HepG2 (cell line): ENCODE measurements around the gene RAX. TPM values are rescaled to one million over a fixed set of nuclear protein-coding genes. Genes with fewer than 3 reads are reported as not detected.
A peak's percentile ranks its signal among the peaks of the same experiment; 100 is the strongest.

Experiments used
- ATAC-seq: fragments of 200-7000 bp; cut with Tn5 transposase; 3 replicates; pipeline ENCODE4 v1.9.1; 2020; ENCODE audit warnings: mild to moderate bottlenecking, moderate library complexity
- BruUV-seq: library from RNA; stranded (reverse); fragments of 400-500 nt; replicated peaks from 2 replicates; lab custom pipeline; 2021; lab: Mats Ljungman, UMichigan
- CTCF ChIA-PET: fragments of 300-600 bp; formaldehyde crosslinking; extraction: SDS; loops from one replicate; lab custom pipeline; 2021; ENCODE audit warnings: low total read pairs, inconsistent platforms, low intra/inter-chr PET ratio; lab: Yijun Ruan, JAX
- POLR2A ChIA-PET: fragments of 350-600 bp; sonication (Branson Sonifier 250); formaldehyde crosslinking; loops from one replicate; lab custom pipeline; 2020; ENCODE audit warnings: antibody characterized with exemption, inconsistent platforms; lab: Yijun Ruan, JAX
- DNase-seq: peaks from one replicate; pipeline ENCODE4 v3.0.0-alpha.2; 2015; ENCODE audit warnings: low spot score
- FAIRE-seq: peaks from 3 replicates; lab custom pipeline; 2011; peaks lifted over from hg19 to GRCh38; lab: Jason Lieb, UNC
- H2AFZ ChIP-seq: one replicate; pipeline ENCODE4 v1.6.1; 2011; ENCODE audit warnings: low read length, inconsistent platforms
- H3K27ac ChIP-seq: fragments of 300-600 bp; 3 replicates; pipeline ENCODE4 v1.8.0; 2011; ENCODE audit warnings: mixed run types, mild to moderate bottlenecking, mixed read lengths, low read length, inconsistent platforms; ENCODE audit not compliant: insufficient read depth; ENCODE audit errors: extremely low read length
- H3K27me3 ChIP-seq, 2 experiments: fragments of 200-600 bp in 1 of 2; 2 replicates in 1 of 2; 3 replicates in 1 of 2; pipeline versions ENCODE4 v1.6.0 to v1.8.0; 2011; ENCODE audit warnings: low read length in 2 of 2, mild to moderate bottlenecking in 2 of 2, moderate library complexity in 2 of 2, inconsistent platforms in 1 of 2; ENCODE audit not compliant: insufficient read depth in 2 of 2, control insufficient read depth in 1 of 2
- H3K36me3 ChIP-seq, 2 experiments: fragments of 200-600 bp in 1 of 2; replicated peaks in 1 of 2; 2 replicates in 1 of 2; 3 replicates in 1 of 2; pipeline versions ENCODE4 v1.5.1 to v1.8.0; 2011; ENCODE audit warnings: low read length in 2 of 2, inconsistent platforms in 1 of 2; ENCODE audit not compliant: insufficient read depth in 2 of 2, control insufficient read depth in 1 of 2
- H3K4me1 ChIP-seq: 2 replicates; pipeline ENCODE4 v1.5.1; 2012; ENCODE audit warnings: low read length, inconsistent platforms; ENCODE audit not compliant: insufficient read depth
- H3K4me2 ChIP-seq: 2 replicates; pipeline ENCODE4 v1.6.0; 2011; ENCODE audit warnings: low read depth, low read length, inconsistent platforms
- H3K4me3 ChIP-seq, 3 experiments: fragments of 200-600 bp in 1 of 3; sonication (generic), shearing (Covaris generic) in 1 of 3; replicated peaks in 1 of 3; 2 replicates each; pipeline ENCODE4 v1.5.1; 2011 to 2016; ENCODE audit warnings: low read length in 3 of 3, inconsistent platforms in 2 of 3, low read depth in 2 of 3, mild to moderate bottlenecking in 2 of 3, control low read depth in 1 of 3, mixed read lengths in 1 of 3; ENCODE audit not compliant: insufficient read depth in 1 of 3
- H3K79me2 ChIP-seq: one replicate; pipeline ENCODE4 v1.6.1; 2011; ENCODE audit warnings: low read length, inconsistent platforms; ENCODE audit not compliant: insufficient read depth
- H3K9ac ChIP-seq: 2 replicates; pipeline ENCODE4 v1.6.0; 2011; ENCODE audit warnings: mild to moderate bottlenecking, low read depth, low read length, inconsistent platforms; ENCODE audit not compliant: insufficient read depth
- H3K9me3 ChIP-seq: 2 replicates; pipeline ENCODE4 v1.5.1; 2012; ENCODE audit warnings: mild to moderate bottlenecking, low read length
- H4K20me1 ChIP-seq: 2 replicates; pipeline ENCODE4 v1.6.0; 2011; ENCODE audit warnings: inconsistent platforms, mild to moderate bottlenecking, low read length, moderate library complexity; ENCODE audit not compliant: insufficient read depth
- EP300 ChIP-seq, 3 experiments: sonication (generic) in 1 of 3; formaldehyde crosslinking in 1 of 3; IDR thresholded peaks; 2 replicates each; pipeline versions ENCODE4 v1.5.1 to v1.6.1; 2011 to 2020; ENCODE audit warnings: low read depth in 2 of 3, low read length in 2 of 3, borderline replicate concordance in 1 of 3, improper control_type of control experiment in 1 of 3, mild to moderate bottlenecking in 1 of 3, missing genetic modification reagents in 1 of 3, moderate library complexity in 1 of 3
- HMG20B ChIP-seq: conservative IDR thresholded peaks from 2 replicates; pipeline ENCODE4 v1.6.1; 2016; ENCODE audit warnings: missing genetic modification reagents, missing compliant biosample characterization
- HOXA7 ChIP-seq: sonication (generic); formaldehyde crosslinking; IDR thresholded peaks from 2 replicates; pipeline ENCODE4 v1.8.1; 2022; ENCODE audit warnings: mild to moderate bottlenecking, missing genetic modification reagents, moderate library complexity
- RAD21 ChIP-seq: fragments of 450-650 bp; formaldehyde crosslinking; IDR thresholded peaks from 2 replicates; pipeline ENCODE4 v1.5.0; 2020; ENCODE audit warnings: mild to moderate bottlenecking
- RAD51 ChIP-seq: fragments of 450-650 bp; IDR thresholded peaks from 2 replicates; pipeline ENCODE4 v1.6.1; 2016; ENCODE audit warnings: borderline replicate concordance
- RBM22 ChIP-seq: fragments of 200-400 bp; formaldehyde crosslinking; optimal IDR thresholded peaks from 2 replicates; pipeline ENCODE3; 2017; ENCODE audit warnings: mild to moderate bottlenecking, low read length, moderate library complexity
- SMC3 ChIP-seq: IDR thresholded peaks from 2 replicates; pipeline ENCODE4 v1.6.1; 2011; ENCODE audit warnings: low read length, improper control_type of control experiment
- SP1 ChIP-seq, 2 experiments: fragments of 450-650 bp in 1 of 2; sonication (generic) in 1 of 2; formaldehyde crosslinking in 1 of 2; IDR thresholded peaks; 2 replicates each; pipeline versions ENCODE4 v1.4.0 to v1.6.1; 2016 to 2020; ENCODE audit warnings: missing genetic modification reagents in 1 of 2
- STAG1 ChIP-seq: sonication (generic); formaldehyde crosslinking; IDR thresholded peaks from 2 replicates; pipeline ENCODE4 v1.4.0; 2020; ENCODE audit warnings: missing genetic modification reagents
- YEATS4 ChIP-seq: sonication (generic); formaldehyde crosslinking; IDR thresholded peaks from 2 replicates; pipeline ENCODE4 v1.4.0; 2020; ENCODE audit warnings: missing genetic modification reagents, borderline replicate concordance
- ZC3H4 ChIP-seq: sonication (generic); formaldehyde crosslinking; IDR thresholded peaks from 2 replicates; pipeline ENCODE4 v1.4.0; 2020; ENCODE audit warnings: missing genetic modification reagents, borderline replicate concordance
- ZNF20 ChIP-seq: sonication (generic); formaldehyde crosslinking; IDR thresholded peaks from 2 replicates; pipeline ENCODE4 v1.4.0; 2020; ENCODE audit warnings: mild to moderate bottlenecking, moderate library complexity, missing genetic modification reagents
- WGBS: methylation state at CpG from one replicate; pipeline ENCODE4 v1.1.6; 2017; ENCODE audit warnings: low lambda C conversion rate; 5-methylcytosine and 5-hydroxymethylcytosine counted together
- in situ Hi-C: cut with HindIII; loops from 2 replicates; pipeline ENCODE4 v1.10.0; 2017; ENCODE audit warnings: low pct_unique_long_range_greater_than_20kb; ENCODE audit not compliant: extremely low pct_ligation_motif_present
- intact Hi-C: fragments of 100-400 bp; cut with micrococcal nuclease; formaldehyde crosslinking; loops from one replicate; pipeline ENCODE4 v1.10.0; 2022; ENCODE audit not compliant: unreplicated experiment
- polyA plus RNA-seq, 8 experiments: library from polyadenylated mRNA; depleted of rRNA in 3 of 8; stranded (reverse) in 7 of 8; unstranded in 1 of 8; fragments of >200 nt; fragmentation: Illumina TruSeq in 4 of 8; extraction: Trizol in 4 of 8; gene quantifications; 2 replicates each; pipeline versions ENCODE4 v1.2.1 to v1.2.3, GENCODE V29; 2011 to 2016; ENCODE audit warnings: low read depth in 4 of 8, missing spikeins in 1 of 8, mixed read lengths in 1 of 8; ENCODE audit not compliant: insufficient read depth in 1 of 8
- total RNA-seq, 5 experiments: library from RNA; depleted of rRNA; stranded (reverse); fragments of >200 nt; fragmentation: Illumina TruSeq; extraction: Trizol; gene quantifications; 2 replicates each; pipeline ENCODE4 v1.2.3, GENCODE V29; 2016; ENCODE audit warnings: low read depth in 1 of 5
- TF ChIP-seq, protein P1 (sequence below): sonication (generic); formaldehyde crosslinking; IDR thresholded peaks from 2 replicates; pipeline ENCODE4 v1.5.0; 2020; ENCODE audit warnings: mild to moderate bottlenecking, missing genetic modification reagents, moderate library complexity
- TF ChIP-seq, protein P2 (sequence below): IDR thresholded peaks from 2 replicates; pipeline ENCODE4 v1.6.1; 2016; ENCODE audit warnings: low read depth, borderline replicate concordance
- TF ChIP-seq, protein P3 (sequence below): sonication (generic); formaldehyde crosslinking; IDR thresholded peaks from 2 replicates; pipeline ENCODE4 v1.4.0; 2020; ENCODE audit warnings: missing genetic modification reagents
- TF ChIP-seq, protein P4 (sequence below): sonication (generic); formaldehyde crosslinking; IDR thresholded peaks from 2 replicates; pipeline ENCODE4 v1.4.0; 2020; ENCODE audit warnings: missing genetic modification reagents, borderline replicate concordance

The RAX gene
- total and polyA plus RNA-seq, 2 of the 13 experiments (the other 11 are each of a cell fraction or from before 2014, with no cell fraction given), result not detected

DNA sequence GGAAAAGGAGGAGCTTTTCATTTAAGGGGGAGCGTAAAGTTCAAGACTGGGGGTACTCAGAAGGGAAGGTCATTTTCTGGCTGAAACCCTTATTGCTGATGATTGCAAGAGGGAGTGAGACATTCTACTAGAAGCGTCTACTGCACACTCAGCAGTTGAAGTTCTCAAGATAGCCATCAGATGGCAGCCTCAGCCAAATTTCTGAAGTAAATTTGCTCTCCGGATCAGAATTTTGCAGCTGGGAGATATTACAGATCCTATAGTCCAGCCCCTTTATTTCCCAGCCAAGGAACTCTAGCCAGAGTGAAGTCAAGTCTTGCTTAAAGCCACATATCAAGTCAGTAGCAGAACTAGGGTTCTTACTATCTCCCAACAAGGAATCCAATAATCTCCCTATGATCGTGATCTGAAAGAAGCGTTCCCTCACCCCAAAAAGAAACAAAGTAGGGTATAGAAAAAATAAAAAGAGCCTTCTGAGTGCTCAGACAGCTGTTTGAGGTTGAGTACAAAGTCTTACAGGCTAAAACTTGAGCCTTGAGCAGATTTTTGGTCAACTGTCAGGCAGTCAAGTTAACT is 24.0 kb downstream of the RAX start:
- peak; percentile 58 for DNase-seq
- in situ Hi-C loops, result no loop called here
- no peak for TF ChIP-seq ZC3H4 (CRISPR knock-in tag)
- TF ChIP-seq STAG1 (CRISPR knock-in tag), result peak; percentile 74
- TF ChIP-seq, protein P1, sequence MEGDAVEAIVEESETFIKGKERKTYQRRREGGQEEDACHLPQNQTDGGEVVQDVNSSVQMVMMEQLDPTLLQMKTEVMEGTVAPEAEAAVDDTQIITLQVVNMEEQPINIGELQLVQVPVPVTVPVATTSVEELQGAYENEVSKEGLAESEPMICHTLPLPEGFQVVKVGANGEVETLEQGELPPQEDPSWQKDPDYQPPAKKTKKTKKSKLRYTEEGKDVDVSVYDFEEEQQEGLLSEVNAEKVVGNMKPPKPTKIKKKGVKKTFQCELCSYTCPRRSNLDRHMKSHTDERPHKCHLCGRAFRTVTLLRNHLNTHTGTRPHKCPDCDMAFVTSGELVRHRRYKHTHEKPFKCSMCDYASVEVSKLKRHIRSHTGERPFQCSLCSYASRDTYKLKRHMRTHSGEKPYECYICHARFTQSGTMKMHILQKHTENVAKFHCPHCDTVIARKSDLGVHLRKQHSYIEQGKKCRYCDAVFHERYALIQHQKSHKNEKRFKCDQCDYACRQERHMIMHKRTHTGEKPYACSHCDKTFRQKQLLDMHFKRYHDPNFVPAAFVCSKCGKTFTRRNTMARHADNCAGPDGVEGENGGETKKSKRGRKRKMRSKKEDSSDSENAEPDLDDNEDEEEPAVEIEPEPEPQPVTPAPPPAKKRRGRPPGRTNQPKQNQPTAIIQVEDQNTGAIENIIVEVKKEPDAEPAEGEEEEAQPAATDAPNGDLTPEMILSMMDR (CRISPR knock-in tag), result peak; percentile 77
- TF ChIP-seq ZNF20, result no peak
- TF ChIP-seq, protein P2, sequence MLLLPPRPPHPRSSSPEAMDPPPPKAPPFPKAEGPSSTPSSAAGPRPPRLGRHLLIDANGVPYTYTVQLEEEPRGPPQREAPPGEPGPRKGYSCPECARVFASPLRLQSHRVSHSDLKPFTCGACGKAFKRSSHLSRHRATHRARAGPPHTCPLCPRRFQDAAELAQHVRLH (CRISPR knock-in tag), result no peak
- TF ChIP-seq YEATS4 (CRISPR knock-in tag), result no peak
- no peak for TF ChIP-seq HMG20B (CRISPR knock-in tag)
- TF ChIP-seq RAD51, result no peak
- TF ChIP-seq HOXA7 (CRISPR knock-in tag), result no peak
- TF ChIP-seq EP300 (IDR thresholded peaks at IDR 0.05; ENCODE audit: low read depth in 2 of 2, low read length in 2 of 2), result no peak
- no peak for TF ChIP-seq EP300 (CRISPR knock-in tag; IDR thresholded peaks at IDR 0.05; ENCODE audit: borderline replicate concordance)
- TF ChIP-seq, protein P3, sequence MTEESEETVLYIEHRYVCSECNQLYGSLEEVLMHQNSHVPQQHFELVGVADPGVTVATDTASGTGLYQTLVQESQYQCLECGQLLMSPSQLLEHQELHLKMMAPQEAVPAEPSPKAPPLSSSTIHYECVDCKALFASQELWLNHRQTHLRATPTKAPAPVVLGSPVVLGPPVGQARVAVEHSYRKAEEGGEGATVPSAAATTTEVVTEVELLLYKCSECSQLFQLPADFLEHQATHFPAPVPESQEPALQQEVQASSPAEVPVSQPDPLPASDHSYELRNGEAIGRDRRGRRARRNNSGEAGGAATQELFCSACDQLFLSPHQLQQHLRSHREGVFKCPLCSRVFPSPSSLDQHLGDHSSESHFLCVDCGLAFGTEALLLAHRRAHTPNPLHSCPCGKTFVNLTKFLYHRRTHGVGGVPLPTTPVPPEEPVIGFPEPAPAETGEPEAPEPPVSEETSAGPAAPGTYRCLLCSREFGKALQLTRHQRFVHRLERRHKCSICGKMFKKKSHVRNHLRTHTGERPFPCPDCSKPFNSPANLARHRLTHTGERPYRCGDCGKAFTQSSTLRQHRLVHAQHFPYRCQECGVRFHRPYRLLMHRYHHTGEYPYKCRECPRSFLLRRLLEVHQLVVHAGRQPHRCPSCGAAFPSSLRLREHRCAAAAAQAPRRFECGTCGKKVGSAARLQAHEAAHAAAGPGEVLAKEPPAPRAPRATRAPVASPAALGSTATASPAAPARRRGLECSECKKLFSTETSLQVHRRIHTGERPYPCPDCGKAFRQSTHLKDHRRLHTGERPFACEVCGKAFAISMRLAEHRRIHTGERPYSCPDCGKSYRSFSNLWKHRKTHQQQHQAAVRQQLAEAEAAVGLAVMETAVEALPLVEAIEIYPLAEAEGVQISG (CRISPR knock-in tag), result no peak
- TF ChIP-seq SP1 (IDR thresholded peaks at IDR 0.05), result no peak
- TF ChIP-seq SP1 (CRISPR knock-in tag; IDR thresholded peaks at IDR 0.05), result no peak
- TF ChIP-seq RAD21, result peak; percentile 60
- TF ChIP-seq, protein P4, sequence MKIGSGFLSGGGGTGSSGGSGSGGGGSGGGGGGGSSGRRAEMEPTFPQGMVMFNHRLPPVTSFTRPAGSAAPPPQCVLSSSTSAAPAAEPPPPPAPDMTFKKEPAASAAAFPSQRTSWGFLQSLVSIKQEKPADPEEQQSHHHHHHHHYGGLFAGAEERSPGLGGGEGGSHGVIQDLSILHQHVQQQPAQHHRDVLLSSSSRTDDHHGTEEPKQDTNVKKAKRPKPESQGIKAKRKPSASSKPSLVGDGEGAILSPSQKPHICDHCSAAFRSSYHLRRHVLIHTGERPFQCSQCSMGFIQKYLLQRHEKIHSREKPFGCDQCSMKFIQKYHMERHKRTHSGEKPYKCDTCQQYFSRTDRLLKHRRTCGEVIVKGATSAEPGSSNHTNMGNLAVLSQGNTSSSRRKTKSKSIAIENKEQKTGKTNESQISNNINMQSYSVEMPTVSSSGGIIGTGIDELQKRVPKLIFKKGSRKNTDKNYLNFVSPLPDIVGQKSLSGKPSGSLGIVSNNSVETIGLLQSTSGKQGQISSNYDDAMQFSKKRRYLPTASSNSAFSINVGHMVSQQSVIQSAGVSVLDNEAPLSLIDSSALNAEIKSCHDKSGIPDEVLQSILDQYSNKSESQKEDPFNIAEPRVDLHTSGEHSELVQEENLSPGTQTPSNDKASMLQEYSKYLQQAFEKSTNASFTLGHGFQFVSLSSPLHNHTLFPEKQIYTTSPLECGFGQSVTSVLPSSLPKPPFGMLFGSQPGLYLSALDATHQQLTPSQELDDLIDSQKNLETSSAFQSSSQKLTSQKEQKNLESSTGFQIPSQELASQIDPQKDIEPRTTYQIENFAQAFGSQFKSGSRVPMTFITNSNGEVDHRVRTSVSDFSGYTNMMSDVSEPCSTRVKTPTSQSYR (CRISPR knock-in tag), result no peak
- no peak for TF ChIP-seq RBM22
- peak; percentile 61; the same call in 1 of the 2 replicates for TF ChIP-seq SMC3

More for the DNA sequence above, 24.0 kb downstream of the RAX start:
- peak; percentile 50 for FAIRE-seq
- peak; percentile 82 for ATAC-seq
- no TSS peak for BruUV-seq
- intact Hi-C loops, result loop anchor here (1.0 to 2.0 kb wide), 4 partner anchors 20 to 574 kb away; no protein-coding TSS in a partner anchor
- Histone ChIP-seq H3K27me3 (peaks cover 3 to 6% of the 10 kb centered on the region in 2 experiments; a peak in 3 of 5 replicates), H4K20me1 (no peaks in the 10 kb centered on the region), H3K4me3 (no peak overlapping the region), H3K4me1 (no peaks in the 10 kb centered on the region), H3K4me2 (no peak overlapping the region), H3K9ac (no peak overlapping the region), H3K27ac (no peak overlapping the region), H3K9me3 (no peaks in the 10 kb centered on the region), H2AFZ (no peak overlapping the region), H3K36me3 (no peaks in the 10 kb centered on the region), H3K79me2 (no peaks in the 10 kb centered on the region)
- WGBS, result 21% methylated on average over 5 of the region's 5 CpGs
- CTCF ChIA-PET, result interaction anchor here (1.3 to 2.2 kb wide), 4 partner anchors 20 to 575 kb away, joined by 3 to 35 read pairs (median 12); no protein-coding TSS in a partner anchor
- POLR2A ChIA-PET, result no interaction called here
